Endodermal cell (in vitro differentiated cells): ENCODE measurements around the gene IL36G. TPM values are rescaled to one million over a fixed set of nuclear protein-coding genes. Genes with fewer than 3 reads are reported as not detected.

Experiments
- DNase-seq: peaks from one replicate; pipeline ENCODE4 v3.0.0-alpha.2; 2017
- H3K27ac ChIP-seq: 2 replicates; pipeline ENCODE4 v1.5.1; 2013; ENCODE audit warnings: mild to moderate bottlenecking, low read depth, low read length, moderate library complexity
- H3K27me3 ChIP-seq: 2 replicates; pipeline ENCODE4 v1.6.1; 2013; ENCODE audit warnings: mild to moderate bottlenecking, low read length, moderate library complexity; ENCODE audit not compliant: insufficient read depth, control insufficient read depth, poor library complexity, severe bottlenecking
- H3K36me3 ChIP-seq: 2 replicates; pipeline ENCODE4 v1.7.0; 2013; ENCODE audit warnings: mild to moderate bottlenecking, low read length, moderate library complexity; ENCODE audit not compliant: control insufficient read depth, insufficient read depth
- H3K4me1 ChIP-seq: one replicate; pipeline ENCODE4 v1.7.0; 2013; ENCODE audit warnings: low read length; ENCODE audit not compliant: control insufficient read depth, insufficient read depth
- H3K4me3 ChIP-seq: 2 replicates; pipeline ENCODE4 v1.5.1; 2013; ENCODE audit warnings: mild to moderate bottlenecking, low read length, moderate library complexity
- H3K9ac ChIP-seq: 2 replicates; pipeline ENCODE4 v1.6.1; 2013; ENCODE audit warnings: mild to moderate bottlenecking, low read length, moderate library complexity; ENCODE audit not compliant: poor library complexity, severe bottlenecking; ENCODE audit errors: extremely low read depth
- H3K9me3 ChIP-seq: 2 replicates; pipeline ENCODE4 v1.6.1; 2013; ENCODE audit warnings: mild to moderate bottlenecking, low read length, moderate library complexity; ENCODE audit not compliant: control insufficient read depth
- H3K27ac Mint-ChIP-seq: 2 replicates; pipeline ENCODE4 v1.8.0; 2020; ENCODE audit warnings: mixed read lengths
- H3K27me3 Mint-ChIP-seq: 2 replicates; pipeline ENCODE4 v1.8.0; 2021; ENCODE audit warnings: mild to moderate bottlenecking, mixed read lengths; ENCODE audit not compliant: insufficient read depth
- H3K36me3 Mint-ChIP-seq: 2 replicates; pipeline ENCODE4 v1.8.0; 2020; ENCODE audit warnings: low read depth, mixed read lengths
- H3K4me1 Mint-ChIP-seq: 2 replicates; pipeline ENCODE4 v1.8.0; 2020; ENCODE audit warnings: mixed read lengths
- H3K4me3 Mint-ChIP-seq: 2 replicates; pipeline ENCODE4 v1.8.0; 2020; ENCODE audit warnings: mild to moderate bottlenecking, moderate library complexity, mixed read lengths
- H3K9me3 Mint-ChIP-seq: 2 replicates; pipeline ENCODE4 v1.8.0; 2020; ENCODE audit warnings: mild to moderate bottlenecking, mixed read lengths
- WGBS, 2 experiments: methylation state at CpG; one replicate each; pipeline versions ENCODE4 v1.1.5 to v1.1.7; 2013; ENCODE audit warnings: missing lambda C conversion rate in 2 of 2, mixed read lengths in 1 of 2; ENCODE audit not compliant: insufficient coverage in 1 of 2, insufficient read length in 1 of 2; 5-methylcytosine and 5-hydroxymethylcytosine counted together
- total RNA-seq, 2 donors: library from RNA; stranded (reverse); fragmentation: NEBNext Ultra II Directional in 1 of 2; extraction: Animal tissue kit (Norgen Biotek cat#: 25700) in 1 of 2; gene quantifications; 2 replicates in 1 of 2; 3 replicates in 1 of 2; pipeline ENCODE4 v1.2.1, GENCODE V29; 2021
- TF ChIP-seq, protein P1 (sequence below): fragments of 200-600 bp; sonication (generic); conservative IDR thresholded peaks from 2 replicates; pipeline ENCODE4 v1.5.0; 2021; ENCODE audit warnings: antibody characterized with exemption, mild to moderate bottlenecking

Gene IL36G
- total RNA-seq, 2 donors from 2014 or later: not detected

DNA sequence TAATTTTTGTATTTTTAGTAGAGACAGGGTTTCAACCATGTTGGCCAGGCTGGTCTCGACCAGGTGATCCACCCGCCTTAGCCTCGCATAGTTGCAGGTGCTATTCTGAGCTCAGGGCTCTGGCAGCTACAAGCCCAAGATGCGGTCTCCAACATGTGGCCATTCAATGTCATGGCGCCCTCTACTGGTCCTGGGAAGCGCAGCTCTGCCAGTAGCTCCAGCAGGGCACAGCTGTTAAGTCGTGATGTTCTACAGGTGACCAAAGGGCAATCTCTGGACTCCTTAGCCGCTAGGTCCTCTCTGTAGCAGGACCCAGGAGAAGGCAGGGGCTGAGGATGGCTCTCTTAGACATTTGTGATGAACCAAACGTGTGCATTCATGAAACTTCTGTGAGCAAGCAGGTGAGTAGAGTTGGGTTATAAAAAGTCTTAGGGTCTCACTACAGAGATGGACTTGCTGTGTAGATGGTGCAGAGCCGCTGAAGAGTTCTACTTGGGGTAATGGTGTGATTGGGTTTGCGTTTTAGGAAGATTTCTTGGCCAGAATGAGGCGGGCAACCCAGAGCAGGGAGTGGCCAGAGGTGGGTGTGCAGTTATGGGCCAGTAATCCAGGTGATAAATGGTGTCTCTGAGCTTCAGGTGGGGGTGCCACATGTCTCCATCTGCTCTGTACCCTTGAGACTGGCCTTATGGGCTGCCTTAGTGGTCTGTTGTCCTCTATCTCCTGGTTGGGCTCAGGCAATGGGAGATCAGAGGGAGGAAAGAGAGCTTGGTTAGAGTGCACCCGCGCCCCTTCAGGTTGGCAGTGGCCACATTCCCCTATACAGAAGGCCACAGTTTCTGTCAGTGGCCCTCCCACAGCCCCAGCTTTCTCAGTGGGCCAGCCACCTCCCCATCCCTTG is 35.8 kb upstream of the IL36G start:
- Histone ChIP-seq H3K4me1 (no peaks in the 10 kb centered on the region), H3K27me3 (peaks cover 11% of the 10 kb centered on the region), H3K9me3 (peaks cover 23% of the 10 kb centered on the region), H3K27ac (no peak overlapping the region), H3K36me3 (no peaks in the 10 kb centered on the region), H3K4me3 (no peak overlapping the region), H3K9ac (no peak overlapping the region)
- peaks cover 15% of the 10 kb centered on the region for H3K27me3 Mint-ChIP-seq
- no peaks in the 10 kb centered on the region for H3K9me3 Mint-ChIP-seq
- WGBS, 2 experiments: 21 to 41% methylated on average over 9 to 14 of the region's 14 CpGs
- no peaks in the 10 kb centered on the region for H3K36me3 Mint-ChIP-seq
- H3K4me3 Mint-ChIP-seq: no peak overlapping the region
- H3K27ac Mint-ChIP-seq: no peak overlapping the region
- H3K4me1 Mint-ChIP-seq: no peaks in the 10 kb centered on the region
- peak; percentile 96 for DNase-seq
- TF ChIP-seq, protein P1, sequence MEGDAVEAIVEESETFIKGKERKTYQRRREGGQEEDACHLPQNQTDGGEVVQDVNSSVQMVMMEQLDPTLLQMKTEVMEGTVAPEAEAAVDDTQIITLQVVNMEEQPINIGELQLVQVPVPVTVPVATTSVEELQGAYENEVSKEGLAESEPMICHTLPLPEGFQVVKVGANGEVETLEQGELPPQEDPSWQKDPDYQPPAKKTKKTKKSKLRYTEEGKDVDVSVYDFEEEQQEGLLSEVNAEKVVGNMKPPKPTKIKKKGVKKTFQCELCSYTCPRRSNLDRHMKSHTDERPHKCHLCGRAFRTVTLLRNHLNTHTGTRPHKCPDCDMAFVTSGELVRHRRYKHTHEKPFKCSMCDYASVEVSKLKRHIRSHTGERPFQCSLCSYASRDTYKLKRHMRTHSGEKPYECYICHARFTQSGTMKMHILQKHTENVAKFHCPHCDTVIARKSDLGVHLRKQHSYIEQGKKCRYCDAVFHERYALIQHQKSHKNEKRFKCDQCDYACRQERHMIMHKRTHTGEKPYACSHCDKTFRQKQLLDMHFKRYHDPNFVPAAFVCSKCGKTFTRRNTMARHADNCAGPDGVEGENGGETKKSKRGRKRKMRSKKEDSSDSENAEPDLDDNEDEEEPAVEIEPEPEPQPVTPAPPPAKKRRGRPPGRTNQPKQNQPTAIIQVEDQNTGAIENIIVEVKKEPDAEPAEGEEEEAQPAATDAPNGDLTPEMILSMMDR: peak; percentile 98

DNA sequence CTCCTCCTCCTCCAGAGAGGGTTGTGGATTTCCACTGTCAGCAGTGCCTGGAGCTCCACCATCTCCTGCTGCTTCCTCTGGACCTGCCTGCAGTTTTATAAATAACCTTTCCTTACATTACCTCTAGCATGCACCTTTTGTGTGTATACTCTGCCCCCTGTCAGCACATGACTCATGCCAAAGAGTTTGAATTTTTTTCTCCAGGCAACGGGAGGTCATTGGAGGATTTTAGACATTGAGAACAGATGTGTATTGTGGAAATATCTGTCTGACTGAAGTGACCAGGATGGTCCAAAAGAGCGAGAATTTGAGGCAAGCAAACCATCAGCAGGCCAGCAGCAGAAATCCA is 35.2 kb upstream of the IL36G start:
- 81 to 87% methylated on average over 2 of the region's 2 CpGs for WGBS, 2 experiments
- Histone ChIP-seq H3K4me3 (no peak overlapping the region), H3K27me3 (peaks cover 10% of the 10 kb centered on the region), H3K27ac (no peak overlapping the region), H3K9ac (no peak overlapping the region), H3K36me3 (no peaks in the 10 kb centered on the region), H3K9me3 (peaks cover 29% of the 10 kb centered on the region), H3K4me1 (no peaks in the 10 kb centered on the region)
- Mint-ChIP-seq H3K27me3 (peaks cover 11% of the 10 kb centered on the region), H3K4me3 (no peak overlapping the region), H3K4me1 (no peaks in the 10 kb centered on the region), H3K27ac (no peak overlapping the region), H3K36me3 (no peaks in the 10 kb centered on the region), H3K9me3 (no peaks in the 10 kb centered on the region)
- DNase-seq: no peak
- TF ChIP-seq, protein P1: no peak

DNA sequence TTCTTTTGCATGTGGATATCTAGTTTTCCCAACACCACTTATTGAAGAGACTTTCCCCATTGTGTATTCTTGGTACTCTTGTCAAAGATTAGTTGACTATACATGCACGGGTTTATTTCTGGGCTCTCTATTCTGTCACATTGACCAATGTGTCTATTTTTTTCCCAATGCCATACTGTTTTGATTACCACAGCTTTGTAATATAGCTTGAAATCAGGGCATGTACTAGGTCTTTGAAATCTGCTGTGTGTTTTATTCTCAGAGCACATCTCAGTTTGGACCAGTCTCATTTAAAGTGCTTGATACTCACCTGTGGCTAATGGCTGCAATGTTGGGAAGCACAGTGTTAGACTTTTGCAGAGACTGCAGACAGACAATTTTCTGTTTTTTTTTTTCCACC is 32.8 kb upstream of the IL36G start:
- WGBS, 2 experiments: 81 to 100% methylated on average over 1 of the region's 1 CpG
- no peaks in the 10 kb centered on the region for H3K36me3 ChIP-seq

More for the DNA sequence above, 32.8 kb upstream of the IL36G start:
- Mint-ChIP-seq H3K9me3 (no peaks in the 10 kb centered on the region), H3K4me1 (no peaks in the 10 kb centered on the region), H3K4me3 (no peak overlapping the region), H3K36me3 (no peaks in the 10 kb centered on the region), H3K27me3 (peaks cover 13% of the 10 kb centered on the region), H3K27ac (no peak overlapping the region)
- peaks cover 12% of the 10 kb centered on the region for H3K27me3 ChIP-seq
- H3K9me3 ChIP-seq: peaks cover 33% of the 10 kb centered on the region
- no peak overlapping the region for H3K9ac ChIP-seq
- DNase-seq: no peak
- TF ChIP-seq, protein P1: no peak
- no peaks in the 10 kb centered on the region for H3K4me1 ChIP-seq
- H3K4me3 ChIP-seq: no peak overlapping the region
- no peak overlapping the region for H3K27ac ChIP-seq
